Measurements from ENCODE around the gene TFRC. TPM values are rescaled to one million over a fixed set of nuclear protein-coding genes. Genes with fewer than 3 reads are reported as not detected.
A peak's percentile ranks its signal among the peaks of the same experiment; 100 is the strongest.

TFRC gene
- total RNA-seq, 1 experiment from 2014 or later = 143 TPM

DNA sequence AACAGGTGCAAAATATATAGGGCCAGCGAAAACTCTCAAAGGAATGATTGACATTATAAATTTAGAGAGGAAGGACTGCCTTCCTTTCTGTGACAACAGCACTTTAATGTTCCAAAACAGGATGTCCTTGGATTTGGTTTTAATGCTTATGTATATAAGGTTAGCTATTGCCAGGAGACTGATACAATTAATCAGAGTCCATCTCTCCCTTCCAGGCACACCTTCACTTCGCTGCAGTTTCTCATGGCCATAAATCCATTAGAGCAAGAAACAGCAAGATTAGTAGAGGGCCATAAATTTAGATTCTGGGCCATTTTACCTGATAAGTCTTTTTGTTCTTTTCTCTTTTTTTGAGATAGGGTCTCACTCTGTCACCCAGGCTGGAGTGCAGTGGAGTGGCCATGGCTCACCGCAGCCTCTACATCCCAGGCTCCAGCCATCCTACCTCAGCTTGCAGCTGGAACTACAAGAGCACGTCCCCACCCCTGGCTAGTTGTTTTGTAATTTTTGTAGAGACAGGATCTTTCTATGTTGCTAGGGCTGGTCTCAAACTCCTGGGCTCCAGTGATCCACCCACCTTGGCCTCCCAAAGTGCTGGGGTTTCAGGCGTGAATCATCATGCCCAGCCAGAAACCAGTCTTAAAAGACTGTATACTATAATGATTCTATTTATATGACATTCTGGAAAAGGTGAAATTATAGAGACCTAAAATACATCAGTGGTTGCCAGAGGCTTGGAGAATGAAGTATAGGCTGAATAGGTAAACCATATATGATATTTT, 15.7 kb upstream of the TFRC start (continued):
- TF ChIP-seq CDX4 (CRISPR knock-in tag; IDR thresholded peaks at IDR 0.05; ENCODE audit: borderline replicate concordance) (no peak), ATF2 (CRISPR knock-in tag; IDR thresholded peaks at IDR 0.05; ENCODE audit: borderline replicate concordance, low read depth) (no peak), ESRRA (CRISPR knock-in tag; IDR thresholded peaks at IDR 0.05; ENCODE audit: borderline replicate concordance) (no peak), NFE2L1 (CRISPR knock-in tag; IDR thresholded peaks at IDR 0.05) (no peak), TCF7 (CRISPR knock-in tag; IDR thresholded peaks at IDR 0.05; ENCODE audit: low read depth) (no peak)
- TF ChIP-seq, protein P1, sequence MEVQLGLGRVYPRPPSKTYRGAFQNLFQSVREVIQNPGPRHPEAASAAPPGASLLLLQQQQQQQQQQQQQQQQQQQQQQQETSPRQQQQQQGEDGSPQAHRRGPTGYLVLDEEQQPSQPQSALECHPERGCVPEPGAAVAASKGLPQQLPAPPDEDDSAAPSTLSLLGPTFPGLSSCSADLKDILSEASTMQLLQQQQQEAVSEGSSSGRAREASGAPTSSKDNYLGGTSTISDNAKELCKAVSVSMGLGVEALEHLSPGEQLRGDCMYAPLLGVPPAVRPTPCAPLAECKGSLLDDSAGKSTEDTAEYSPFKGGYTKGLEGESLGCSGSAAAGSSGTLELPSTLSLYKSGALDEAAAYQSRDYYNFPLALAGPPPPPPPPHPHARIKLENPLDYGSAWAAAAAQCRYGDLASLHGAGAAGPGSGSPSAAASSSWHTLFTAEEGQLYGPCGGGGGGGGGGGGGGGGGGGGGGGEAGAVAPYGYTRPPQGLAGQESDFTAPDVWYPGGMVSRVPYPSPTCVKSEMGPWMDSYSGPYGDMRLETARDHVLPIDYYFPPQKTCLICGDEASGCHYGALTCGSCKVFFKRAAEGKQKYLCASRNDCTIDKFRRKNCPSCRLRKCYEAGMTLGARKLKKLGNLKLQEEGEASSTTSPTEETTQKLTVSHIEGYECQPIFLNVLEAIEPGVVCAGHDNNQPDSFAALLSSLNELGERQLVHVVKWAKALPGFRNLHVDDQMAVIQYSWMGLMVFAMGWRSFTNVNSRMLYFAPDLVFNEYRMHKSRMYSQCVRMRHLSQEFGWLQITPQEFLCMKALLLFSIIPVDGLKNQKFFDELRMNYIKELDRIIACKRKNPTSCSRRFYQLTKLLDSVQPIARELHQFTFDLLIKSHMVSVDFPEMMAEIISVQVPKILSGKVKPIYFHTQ (CRISPR knock-in tag; IDR thresholded peaks at IDR 0.05) = no peak
- TF ChIP-seq, protein P2, sequence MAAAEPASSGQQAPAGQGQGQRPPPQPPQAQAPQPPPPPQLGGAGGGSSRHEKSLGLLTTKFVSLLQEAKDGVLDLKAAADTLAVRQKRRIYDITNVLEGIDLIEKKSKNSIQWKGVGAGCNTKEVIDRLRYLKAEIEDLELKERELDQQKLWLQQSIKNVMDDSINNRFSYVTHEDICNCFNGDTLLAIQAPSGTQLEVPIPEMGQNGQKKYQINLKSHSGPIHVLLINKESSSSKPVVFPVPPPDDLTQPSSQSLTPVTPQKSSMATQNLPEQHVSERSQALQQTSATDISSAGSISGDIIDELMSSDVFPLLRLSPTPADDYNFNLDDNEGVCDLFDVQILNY (CRISPR knock-in tag; IDR thresholded peaks at IDR 0.05) = no peak

- POLR2A ChIA-PET = no interaction called here
- Mint-ChIP-seq H3K9me3 (peaks cover 4% of the 10 kb centered on the region), H3K27ac (peak overlapping the region; percentile 78), H3K36me3 (no peaks in the 10 kb centered on the region; the same call in 1 of the 2 replicates), H3K4me1 (peaks cover 9% of the 10 kb centered on the region), H3K27me3 (ENCODE audit: low read depth) (no peaks in the 10 kb centered on the region), H3K4me3 (no peak overlapping the region)
- ATAC-seq = no peak
- CTCF ChIA-PET = interaction anchor here (1.1 to 1.2 kb wide), 2 partner anchors 23 to 61 kb away, joined by 3 to 9 read pairs; no protein-coding TSS in a partner anchor
- DNase-seq (ENCODE audit: low spot score) = no peak
- TF ChIP-seq ZNF232 (CRISPR knock-in tag; IDR thresholded peaks at IDR 0.05) (no peak), CDX4 (CRISPR knock-in tag; IDR thresholded peaks at IDR 0.05; ENCODE audit: borderline replicate concordance) (no peak), JAZF1 (CRISPR knock-in tag; IDR thresholded peaks at IDR 0.05) (no peak), SMAD4 (CRISPR knock-in tag; IDR thresholded peaks at IDR 0.05) (no peak), FOXK1 (CRISPR knock-in tag; IDR thresholded peaks at IDR 0.05) (no peak), GTF2I (CRISPR knock-in tag; conservative IDR thresholded peaks at IDR 0.05) (no peak), GABPB1 (CRISPR knock-in tag; IDR thresholded peaks at IDR 0.05) (no peak), RELA (CRISPR knock-in tag; IDR thresholded peaks at IDR 0.05; ENCODE audit: borderline replicate concordance) (no peak), USF2 (CRISPR knock-in tag; IDR thresholded peaks at IDR 0.05) (no peak), ESRRA (CRISPR knock-in tag; IDR thresholded peaks at IDR 0.05; ENCODE audit: borderline replicate concordance) (no peak), ZNF671 (CRISPR knock-in tag; IDR thresholded peaks at IDR 0.05) (no peak)
- TF ChIP-seq, protein P3, sequence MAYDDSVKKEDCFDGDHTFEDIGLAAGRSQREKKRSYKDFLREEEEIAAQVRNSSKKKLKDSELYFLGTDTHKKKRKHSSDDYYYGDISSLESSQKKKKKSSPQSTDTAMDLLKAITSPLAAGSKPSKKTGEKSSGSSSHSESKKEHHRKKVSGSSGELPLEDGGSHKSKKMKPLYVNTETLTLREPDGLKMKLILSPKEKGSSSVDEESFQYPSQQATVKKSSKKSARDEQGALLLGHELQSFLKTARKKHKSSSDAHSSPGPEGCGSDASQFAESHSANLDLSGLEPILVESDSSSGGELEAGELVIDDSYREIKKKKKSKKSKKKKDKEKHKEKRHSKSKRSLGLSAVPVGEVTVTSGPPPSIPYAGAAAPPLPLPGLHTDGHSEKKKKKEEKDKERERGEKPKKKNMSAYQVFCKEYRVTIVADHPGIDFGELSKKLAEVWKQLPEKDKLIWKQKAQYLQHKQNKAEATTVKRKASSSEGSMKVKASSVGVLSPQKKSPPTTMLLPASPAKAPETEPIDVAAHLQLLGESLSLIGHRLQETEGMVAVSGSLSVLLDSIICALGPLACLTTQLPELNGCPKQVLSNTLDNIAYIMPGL (CRISPR knock-in tag; IDR thresholded peaks at IDR 0.05) = no peak
- TF ChIP-seq, protein P4, sequence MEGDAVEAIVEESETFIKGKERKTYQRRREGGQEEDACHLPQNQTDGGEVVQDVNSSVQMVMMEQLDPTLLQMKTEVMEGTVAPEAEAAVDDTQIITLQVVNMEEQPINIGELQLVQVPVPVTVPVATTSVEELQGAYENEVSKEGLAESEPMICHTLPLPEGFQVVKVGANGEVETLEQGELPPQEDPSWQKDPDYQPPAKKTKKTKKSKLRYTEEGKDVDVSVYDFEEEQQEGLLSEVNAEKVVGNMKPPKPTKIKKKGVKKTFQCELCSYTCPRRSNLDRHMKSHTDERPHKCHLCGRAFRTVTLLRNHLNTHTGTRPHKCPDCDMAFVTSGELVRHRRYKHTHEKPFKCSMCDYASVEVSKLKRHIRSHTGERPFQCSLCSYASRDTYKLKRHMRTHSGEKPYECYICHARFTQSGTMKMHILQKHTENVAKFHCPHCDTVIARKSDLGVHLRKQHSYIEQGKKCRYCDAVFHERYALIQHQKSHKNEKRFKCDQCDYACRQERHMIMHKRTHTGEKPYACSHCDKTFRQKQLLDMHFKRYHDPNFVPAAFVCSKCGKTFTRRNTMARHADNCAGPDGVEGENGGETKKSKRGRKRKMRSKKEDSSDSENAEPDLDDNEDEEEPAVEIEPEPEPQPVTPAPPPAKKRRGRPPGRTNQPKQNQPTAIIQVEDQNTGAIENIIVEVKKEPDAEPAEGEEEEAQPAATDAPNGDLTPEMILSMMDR (IDR thresholded peaks at IDR 0.05) = no peak
- TF ChIP-seq, protein P5, sequence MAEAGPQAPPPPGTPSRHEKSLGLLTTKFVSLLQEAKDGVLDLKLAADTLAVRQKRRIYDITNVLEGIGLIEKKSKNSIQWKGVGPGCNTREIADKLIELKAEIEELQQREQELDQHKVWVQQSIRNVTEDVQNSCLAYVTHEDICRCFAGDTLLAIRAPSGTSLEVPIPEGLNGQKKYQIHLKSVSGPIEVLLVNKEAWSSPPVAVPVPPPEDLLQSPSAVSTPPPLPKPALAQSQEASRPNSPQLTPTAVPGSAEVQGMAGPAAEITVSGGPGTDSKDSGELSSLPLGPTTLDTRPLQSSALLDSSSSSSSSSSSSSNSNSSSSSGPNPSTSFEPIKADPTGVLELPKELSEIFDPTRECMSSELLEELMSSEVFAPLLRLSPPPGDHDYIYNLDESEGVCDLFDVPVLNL (CRISPR knock-in tag; IDR thresholded peaks at IDR 0.05; ENCODE audit: borderline replicate concordance, low read depth) = no peak
- TF ChIP-seq, protein P6, sequence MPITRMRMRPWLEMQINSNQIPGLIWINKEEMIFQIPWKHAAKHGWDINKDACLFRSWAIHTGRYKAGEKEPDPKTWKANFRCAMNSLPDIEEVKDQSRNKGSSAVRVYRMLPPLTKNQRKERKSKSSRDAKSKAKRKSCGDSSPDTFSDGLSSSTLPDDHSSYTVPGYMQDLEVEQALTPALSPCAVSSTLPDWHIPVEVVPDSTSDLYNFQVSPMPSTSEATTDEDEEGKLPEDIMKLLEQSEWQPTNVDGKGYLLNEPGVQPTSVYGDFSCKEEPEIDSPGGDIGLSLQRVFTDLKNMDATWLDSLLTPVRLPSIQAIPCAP (CRISPR knock-in tag; IDR thresholded peaks at IDR 0.05) = no peak
These were observed 14.6 kb upstream of the TFRC start for GRCh38 chr3:196096382-196096953.

All from WTC11 (cell line).